Right cardiac atrium (tissue), 5 donors: ENCODE results near the gene HPCAL1. TPM values are rescaled to one million over a fixed set of nuclear protein-coding genes. Genes with fewer than 3 reads are reported as not detected.
"Not testable (repeated sequence)": the region's sequence is repeated elsewhere in the genome, so short reads cannot be mapped to it uniquely, and the experiment has no call there.

Source experiments
- ATAC-seq, 2 donors: fragments of 200-7000 bp; cut with Tn5 transposase; one replicate each; pipeline versions ENCODE4 v1.8.0 to v1.9.1; 2020; ENCODE audit warnings: moderate library complexity in 2 of 2, mild to moderate bottlenecking in 1 of 2
- DNase-seq, 3 donors: peaks; one replicate each; pipeline ENCODE4 v3.0.0-alpha.2; 2020
- H3K27ac ChIP-seq: one replicate; pipeline ENCODE4 v1.5.1; 2013; ENCODE audit warnings: mild to moderate bottlenecking, low read length, control low read depth, moderate library complexity
- H3K27me3 ChIP-seq: one replicate; pipeline ENCODE4 v1.6.1; 2013; ENCODE audit not compliant: control insufficient read depth, insufficient read depth
- H3K4me1 ChIP-seq: one replicate; pipeline ENCODE4 v1.6.1; 2013; ENCODE audit warnings: low read length; ENCODE audit not compliant: control insufficient read depth, insufficient read depth
- H3K4me3 ChIP-seq: one replicate; pipeline ENCODE4 v1.5.1; 2013; ENCODE audit warnings: low read length, control low read depth
- H3K9me3 ChIP-seq: one replicate; pipeline ENCODE4 v1.6.1; 2013; ENCODE audit warnings: low read length; ENCODE audit not compliant: control insufficient read depth
- WGBS: extraction: QIAGEN DNeasy Blood & Tissue Kit; methylation state at CpG from one replicate; pipeline ENCODE4 v1.1.7; 2013; 5-methylcytosine and 5-hydroxymethylcytosine counted together
- intact Hi-C, 4 donors: fragments of 100-400 bp; cut with DNase I; formaldehyde crosslinking; loops; one replicate each; pipeline versions ENCODE4 v1.11.0 to v1.14.0; 2022 to 2023
- polyA plus RNA-seq: library from polyadenylated mRNA; stranded (reverse); fragments of 200-250 nt; gene quantifications from one replicate; pipeline ENCODE4 v1.2.3, GENCODE V29; 2013
- total RNA-seq, 4 donors: library from RNA; stranded (reverse); fragmentation: NEBNext Ultra II Directional; extraction: Animal tissue kit (Norgen Biotek cat#: 25700); gene quantifications; one replicate each; pipeline ENCODE4 v1.2.1, GENCODE V29; 2021
- donor health status: healthy with polysubstance abuse.
- donor health status: DM: no; HTN: yes; CAD: no.
- donor health status: DM: no; HTN: no; CAD: no.
- donor health status: DM: no; HTN: yes; CAD: no; lungs with severe emphysema.
- donor health status: DM: yes; HTN: yes; CAD: no.

HPCAL1 gene
- total and polyA plus RNA-seq, 5 donors: 18.5 to 32.2 (median 25.1) TPM

GRCh38 chr2:10452312-10452711, 149.6 kb downstream of the HPCAL1 start:
- intact Hi-C loops: no loop called here

GRCh38 chr2:10452956-10453904, 150.5 kb downstream of the HPCAL1 start:
- Histone ChIP-seq H3K9me3 (no peaks in the 10 kb centered on the region), H3K4me3 (no peak overlapping the region), H3K4me1 (peaks cover 2% of the 10 kb centered on the region), H3K27ac (no peak overlapping the region), H3K27me3 (no peaks in the 10 kb centered on the region)
- ATAC-seq (no peak), DNase-seq (no peak)
- WGBS: 87% methylated on average over 17 of the region's 17 CpGs
- intact Hi-C loops: no loop called here

More at GRCh38 chr2:10452312-10452711, 149.6 kb downstream of the HPCAL1 start:
- ATAC-seq (no peak), DNase-seq (no peak)
- no peaks in the 10 kb centered on the region for H3K9me3 ChIP-seq
- H3K27me3 ChIP-seq: no peaks in the 10 kb centered on the region
- H3K27ac ChIP-seq: no peak overlapping the region
- H3K4me1 ChIP-seq: no peaks in the 10 kb centered on the region
- WGBS: 67% methylated on average over 3 of the region's 3 CpGs
- no peak overlapping the region for H3K4me3 ChIP-seq

- intact Hi-C loops: no loop called here
- 93% methylated on average over 9 of the region's 9 CpGs for WGBS
These were observed 151.2 kb downstream of the HPCAL1 start for GRCh38 chr2:10453905-10454298.

GRCh38 chr2:10454505-10454904, 151.8 kb downstream of the HPCAL1 start:
- Histone ChIP-seq H3K27me3 (no peaks in the 10 kb centered on the region), H3K27ac (peak overlapping the region; percentile 13), H3K4me1 (peaks cover 2% of the 10 kb centered on the region), H3K9me3 (no peaks in the 10 kb centered on the region), H3K4me3 (no peak overlapping the region)
- ATAC-seq: peak; percentile 20 to 58
- 75% methylated on average over 7 of the region's 7 CpGs for WGBS
- intact Hi-C loops: no loop called here
- DNase-seq: peak in 1 of 3 donors; percentile 53

More at GRCh38 chr2:10453905-10454298, 151.2 kb downstream of the HPCAL1 start:
- Histone ChIP-seq H3K9me3 (no peaks in the 10 kb centered on the region), H3K27ac (peak overlapping the region; percentile 13), H3K4me3 (no peak overlapping the region), H3K27me3 (no peaks in the 10 kb centered on the region), H3K4me1 (peaks cover 2% of the 10 kb centered on the region)
- no peak for DNase-seq
- peak in 1 of 2 donors; percentile 10 for ATAC-seq

GRCh38 chr2:10457195-10457594, 154.5 kb downstream of the HPCAL1 start:
- ATAC-seq, intact Hi-C loops, H3K4me3 ChIP-seq: not testable (repeated sequence)

GRCh38 chr2:10457846-10458598, 155.3 kb downstream of the HPCAL1 start:
- 55% methylated on average over 11 of the region's 11 CpGs for WGBS
- Histone ChIP-seq H3K27me3 (no peaks in the 10 kb centered on the region), H3K27ac (no peak overlapping the region), H3K4me3 (no peak overlapping the region), H3K9me3 (no peaks in the 10 kb centered on the region), H3K4me1 (peaks cover 2% of the 10 kb centered on the region)
- intact Hi-C loops: no loop called here
- DNase-seq: no peak
- ATAC-seq: no peak

More at GRCh38 chr2:10457195-10457594, 154.5 kb downstream of the HPCAL1 start:
- not testable (repeated sequence) for H3K27me3 ChIP-seq, H3K27ac ChIP-seq, DNase-seq, H3K4me1 ChIP-seq, H3K9me3 ChIP-seq
- 79% methylated on average over 3 of the region's 3 CpGs for WGBS

GRCh38 chr2:10460366-10460796, 157.7 kb downstream of the HPCAL1 start:
- peaks cover 2% of the 10 kb centered on the region for H3K4me1 ChIP-seq
- H3K27me3 ChIP-seq: no peaks in the 10 kb centered on the region
- no peaks in the 10 kb centered on the region for H3K9me3 ChIP-seq
- H3K27ac ChIP-seq: no peak overlapping the region
- 81% methylated on average over 17 of the region's 17 CpGs for WGBS
- DNase-seq (no peak), ATAC-seq (no peak)
- intact Hi-C loops: no loop called here
- no peak overlapping the region for H3K4me3 ChIP-seq

GRCh38 chr2:10462178-10463083, 159.7 kb downstream of the HPCAL1 start:
- no peaks in the 10 kb centered on the region for H3K9me3 ChIP-seq
- H3K27ac ChIP-seq: no peak overlapping the region
- no peak for ATAC-seq
- 68% methylated on average over 15 of the region's 15 CpGs for WGBS
- H3K27me3 ChIP-seq: no peaks in the 10 kb centered on the region
- intact Hi-C loops: no loop called here
- H3K4me1 ChIP-seq: peaks cover 2% of the 10 kb centered on the region
- DNase-seq: no peak
- H3K4me3 ChIP-seq: no peak overlapping the region

GRCh38 chr2:10465910-10466309, 163.2 kb downstream of the HPCAL1 start:
- H3K4me3 ChIP-seq: no peak overlapping the region
- no peaks in the 10 kb centered on the region for H3K4me1 ChIP-seq

GRCh38 chr2:10466801-10467200, 164.1 kb downstream of the HPCAL1 start:
- no peaks in the 10 kb centered on the region for H3K9me3 ChIP-seq
- H3K27ac ChIP-seq: no peak overlapping the region
- no peaks in the 10 kb centered on the region for H3K27me3 ChIP-seq
- 85% methylated on average over 11 of the region's 11 CpGs for WGBS
- no peak overlapping the region for H3K4me3 ChIP-seq
- ATAC-seq: no peak
- H3K4me1 ChIP-seq: no peaks in the 10 kb centered on the region
- intact Hi-C loops: no loop called here
- DNase-seq: no peak

More at GRCh38 chr2:10465910-10466309, 163.2 kb downstream of the HPCAL1 start:
- H3K27ac ChIP-seq: no peak overlapping the region
- intact Hi-C loops: no loop called here
- ATAC-seq: no peak
- no peak for DNase-seq
- no peaks in the 10 kb centered on the region for H3K9me3 ChIP-seq
- whole genome bisulfite sequencing: 84% methylated on average over 5 of the region's 5 CpGs
- no peaks in the 10 kb centered on the region for H3K27me3 ChIP-seq
